Measurements from ENCODE around the gene DYNAP. TPM values are rescaled to one million over a fixed set of nuclear protein-coding genes. Genes with fewer than 3 reads are reported as not detected.

The DYNAP gene
- total RNA-seq, 1 experiment from 2014 or later, result not detected

GRCh38 chr18:54613174-54613573 is 22.1 kb downstream of the DYNAP start:
- no peaks in the 10 kb centered on the region for H3K9me3 ChIP-seq
- no peaks in the 10 kb centered on the region for H3K36me3 ChIP-seq
- H3K4me3 ChIP-seq, result no peak overlapping the region
- H3K27me3 ChIP-seq, result no peaks in the 10 kb centered on the region
- DNase-seq, result no peak

DNA sequence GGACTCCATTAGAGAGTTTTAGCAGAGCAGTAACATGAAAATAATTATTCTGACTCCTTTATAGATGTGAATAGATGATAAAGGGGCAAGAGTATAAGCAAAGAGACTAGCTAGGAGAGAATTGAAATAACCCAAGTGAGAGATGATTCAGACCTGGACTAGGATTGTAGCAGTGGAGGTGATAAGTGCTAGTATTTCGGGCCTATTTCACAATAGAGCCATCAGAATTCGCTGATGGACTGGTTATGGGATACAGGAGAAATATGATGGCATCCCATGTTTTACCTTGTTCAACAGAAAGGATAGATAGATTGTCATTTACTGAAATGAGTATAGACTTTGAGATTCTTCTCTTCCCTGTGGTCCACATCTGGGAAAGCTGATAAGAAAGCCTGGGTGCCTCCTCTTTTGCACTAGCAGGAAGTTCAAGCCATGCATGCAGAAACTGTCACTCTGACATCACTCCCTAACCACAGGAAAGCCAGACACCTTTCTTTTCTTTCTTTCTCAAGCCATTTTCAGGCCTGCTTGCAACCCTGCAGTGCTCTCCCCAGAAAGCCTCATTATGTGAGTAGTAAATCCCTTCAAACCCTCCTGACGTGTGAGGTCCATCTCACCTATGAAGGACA is 25.3 kb downstream of the DYNAP start:
- Histone ChIP-seq H3K4me3 (no peak overlapping the region), H3K9me3 (no peaks in the 10 kb centered on the region), H3K27me3 (no peaks in the 10 kb centered on the region), H3K36me3 (no peaks in the 10 kb centered on the region)
- DNase-seq, result no peak

DNA sequence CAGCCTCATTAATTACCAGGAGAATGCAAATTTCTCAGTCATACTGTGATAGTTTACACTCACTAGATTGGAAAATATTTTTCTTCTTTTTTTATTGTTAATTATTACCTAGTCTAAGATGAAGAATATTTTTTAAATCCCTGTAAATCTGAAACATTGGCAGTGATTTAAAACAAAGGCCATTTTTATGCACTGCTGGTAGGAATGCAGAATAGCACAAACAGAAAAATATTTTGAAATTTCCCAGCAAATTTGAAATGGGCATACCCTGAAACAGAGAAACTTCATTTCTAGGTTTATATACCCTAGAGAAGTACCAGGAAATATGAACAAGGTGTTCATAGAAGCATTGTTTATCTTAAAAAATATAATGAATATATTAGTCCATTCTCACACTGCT is 31.0 kb downstream of the DYNAP start:
- Histone ChIP-seq H3K27me3 (no peaks in the 10 kb centered on the region), H3K4me3 (no peak overlapping the region), H3K36me3 (no peaks in the 10 kb centered on the region), H3K9me3 (no peaks in the 10 kb centered on the region)
- DNase-seq, result no peak

- Histone ChIP-seq H3K4me3 (no peak overlapping the region), H3K36me3 (no peaks in the 10 kb centered on the region), H3K9me3 (no peaks in the 10 kb centered on the region), H3K27me3 (no peaks in the 10 kb centered on the region)
- DNase-seq, result no peak
These were observed 35.7 kb downstream of the DYNAP start for GRCh38 chr18:54626779-54627178.

DNA sequence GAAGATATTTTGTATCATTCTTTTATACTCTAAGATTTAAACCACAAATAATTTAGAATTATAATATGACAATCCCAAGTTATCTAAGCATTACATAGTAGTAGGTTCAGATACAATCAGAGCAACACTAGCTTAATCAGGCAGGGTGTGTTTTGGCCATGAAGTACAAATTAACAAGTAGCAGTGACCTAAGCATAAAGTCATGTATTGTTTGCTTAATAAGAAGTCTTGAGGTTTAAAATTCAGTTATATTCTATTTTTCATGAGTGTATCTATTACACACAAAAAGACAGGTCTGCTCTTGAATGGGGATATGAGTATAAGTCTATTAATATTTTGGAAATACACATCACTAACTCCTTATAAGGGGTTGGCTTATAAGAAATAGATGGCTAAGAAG is 39.9 kb downstream of the DYNAP start:
- Histone ChIP-seq H3K27me3 (no peaks in the 10 kb centered on the region), H3K9me3 (no peaks in the 10 kb centered on the region), H3K4me3 (no peak overlapping the region), H3K36me3 (no peaks in the 10 kb centered on the region)
- DNase-seq, result no peak

GRCh38 chr18:54636217-54636616 is 45.2 kb downstream of the DYNAP start:
- Histone ChIP-seq H3K9me3 (no peaks in the 10 kb centered on the region), H3K36me3 (no peaks in the 10 kb centered on the region), H3K27me3 (no peaks in the 10 kb centered on the region), H3K4me3 (no peak overlapping the region)
- DNase-seq, result no peak

DNA sequence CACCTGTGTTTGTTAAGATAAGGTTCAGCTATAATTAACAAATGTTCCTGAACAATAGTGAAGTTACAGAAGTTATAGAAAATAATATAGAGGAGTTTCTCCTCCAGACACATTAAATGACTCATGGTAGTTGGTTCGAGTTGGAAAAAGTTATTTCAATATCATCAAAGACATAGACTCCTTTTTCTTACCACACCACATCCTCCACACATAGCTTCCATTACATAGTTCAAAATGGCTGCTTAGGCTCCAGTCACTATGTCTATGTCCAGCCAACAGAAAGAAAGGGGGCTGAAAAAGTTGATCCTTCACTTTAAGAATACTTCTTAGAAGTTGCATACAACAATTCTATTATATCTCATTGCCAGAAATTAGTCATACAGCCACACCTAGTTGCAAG is 50.7 kb downstream of the DYNAP start:
- DNase-seq, result no peak
- H3K9me3 ChIP-seq, result no peaks in the 10 kb centered on the region
- H3K27me3 ChIP-seq, result no peaks in the 10 kb centered on the region
- no peak overlapping the region for H3K4me3 ChIP-seq
- H3K36me3 ChIP-seq, result no peaks in the 10 kb centered on the region

DNA sequence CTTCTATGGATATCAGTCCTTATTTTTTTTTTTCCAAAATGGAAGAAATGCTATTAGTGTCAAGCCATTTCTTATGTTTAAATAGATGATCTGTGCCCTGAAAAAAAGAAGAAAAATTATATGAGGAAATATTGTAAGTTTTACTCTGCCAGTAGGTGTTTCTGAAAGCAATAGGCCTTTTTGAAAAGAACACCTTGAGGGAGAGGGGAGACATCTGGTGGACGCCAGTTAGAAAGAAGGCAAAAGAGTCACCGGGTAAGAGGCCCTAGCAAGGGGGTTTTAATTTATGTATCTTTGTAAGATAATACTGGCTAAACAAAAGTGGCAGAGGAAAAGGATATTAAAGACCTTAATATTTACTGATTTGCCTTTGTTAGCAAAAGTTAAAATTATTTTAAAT is 56.1 kb downstream of the DYNAP start:
- no peaks in the 10 kb centered on the region for H3K27me3 ChIP-seq
- no peak for DNase-seq
- no peaks in the 10 kb centered on the region for H3K9me3 ChIP-seq
- H3K4me3 ChIP-seq, result no peak overlapping the region
- no peaks in the 10 kb centered on the region for H3K36me3 ChIP-seq

Other genes with a start within 250 kb of the DYNAP start
- gene STARD6, start 233.4 kb upstream of the DYNAP start, total RNA-seq (2014; rRNA removed; shearing (Covaris generic); ENCODE audit: low replicate concordance), result 1.3 TPM in 1 of 2 replicates, not detected in the other
- 1.7 and 9.8 TPM in 2 replicates for gene C18orf54, start 233.3 kb upstream of the DYNAP start, total RNA-seq (2014; rRNA removed; shearing (Covaris generic); ENCODE audit: low replicate concordance)
- gene RAB27B, start 237.2 kb downstream of the DYNAP start, total RNA-seq (2014; rRNA removed; shearing (Covaris generic); ENCODE audit: low replicate concordance), result not detected in 2 replicates

All from MG63 (cell line).